Testis (tissue), 3 donors: ENCODE measurements around the gene GASK1A. TPM values are rescaled to one million over a fixed set of nuclear protein-coding genes. Genes with fewer than 3 reads are reported as not detected.

Source experiments
- DNase-seq: peaks from one replicate; pipeline ENCODE4 v3.0.0-alpha.2; 2019
- H3K27ac ChIP-seq, 2 donors: fragments of 200-600 bp; sonication (generic); one replicate each; pipeline ENCODE4 v1.5.1; 2019
- H3K27me3 ChIP-seq: fragments of 200-600 bp; sonication (generic); one replicate; pipeline ENCODE4 v1.5.1; 2019
- H3K36me3 ChIP-seq: fragments of 200-600 bp; sonication (generic); one replicate; pipeline ENCODE4 v1.5.1; 2017; ENCODE audit warnings: low read depth; ENCODE audit errors: missing control alignments
- H3K4me1 ChIP-seq: fragments of 200-600 bp; sonication (generic); one replicate; pipeline ENCODE4 v1.5.1; 2019
- H3K4me3 ChIP-seq, 2 donors: fragments of 200-600 bp; sonication (generic); one replicate each; pipeline ENCODE4 v1.5.1; 2017 to 2019
- H3K9me3 ChIP-seq: fragments of 200-600 bp; sonication (generic); one replicate; pipeline ENCODE4 v1.5.1; 2017
- POLR2A ChIP-seq: fragments of 450-650 bp; IDR thresholded peaks from one replicate; pipeline ENCODE4 v1.6.1; 2017; ENCODE audit warnings: antibody characterized with exemption, mild to moderate bottlenecking, moderate library complexity
- WGBS, 2 donors: methylation state at CpG; one replicate each; pipeline ENCODE4 v1.1.5; 2018; 5-methylcytosine and 5-hydroxymethylcytosine counted together
- intact Hi-C: fragments of 100-400 bp; cut with DNase I; formaldehyde crosslinking; loops from one replicate; pipeline ENCODE4 v1.15.1; 2023; ENCODE audit warnings: low total_unique reads
- polyA plus RNA-seq: library from polyadenylated mRNA; stranded (reverse); fragments of 350-450 nt; fragmentation: Illumina TruSeq; extraction: RNeasy Lipid Tissue Mini Kit (QIAGEN cat#74804); gene quantifications from one replicate; pipeline ENCODE4 v1.2.3, GENCODE V29; 2014; ENCODE audit warnings: low read depth, low replicate concordance; ENCODE audit not compliant: insufficient read depth
- total RNA-seq, 2 donors: library from RNA; depleted of rRNA; stranded (reverse); fragments of >200 nt; gene quantifications; one replicate each; pipeline ENCODE4 v1.2.3, GENCODE V29; 2016
- TF ChIP-seq, protein P1 (sequence below), 3 experiments: fragments of 450-650 bp in 2 of 3; fragments of 200-600 bp in 1 of 3; sonication (generic) in 1 of 3; IDR thresholded peaks; one replicate each; pipeline ENCODE4 v1.5.1; 2016 to 2019; ENCODE audit warnings: antibody characterized with exemption in 3 of 3, mild to moderate bottlenecking in 2 of 3, moderate library complexity in 1 of 3

Gene GASK1A
- total and polyA plus RNA-seq, 3 donors from 2014 or later, result 6.2 to 22.2 (median 18.7) TPM

DNA sequence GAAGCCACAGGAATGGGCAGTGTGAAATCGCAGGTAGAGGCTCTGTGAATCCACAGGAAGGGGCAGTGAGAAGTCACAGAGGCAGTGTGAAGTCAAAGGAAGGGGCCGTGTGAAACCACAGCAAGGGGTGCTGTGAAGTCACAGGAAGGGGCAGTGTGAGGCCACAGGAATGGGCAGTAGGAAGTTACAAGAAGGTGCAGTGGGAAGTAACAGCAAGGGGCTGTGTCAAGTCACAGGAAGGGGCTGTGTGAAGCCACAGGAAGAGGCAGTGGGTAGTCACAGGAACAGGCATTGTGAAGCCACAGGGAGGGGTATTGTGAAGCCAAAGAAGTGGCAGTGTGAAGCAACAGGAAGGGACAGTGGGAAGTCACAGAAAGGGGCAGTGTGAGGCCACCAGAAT, 34.1 kb downstream of the GASK1A start:
- Histone ChIP-seq H3K27me3 (no peaks in the 10 kb centered on the region), H3K4me1 (no peaks in the 10 kb centered on the region), H3K27ac (no peak overlapping the region), H3K36me3 (no peaks in the 10 kb centered on the region), H3K9me3 (no peaks in the 10 kb centered on the region), H3K4me3 (no peak overlapping the region)
- intact Hi-C loops, result no loop called here
- TF ChIP-seq POLR2A, result no peak
- TF ChIP-seq, protein P1, sequence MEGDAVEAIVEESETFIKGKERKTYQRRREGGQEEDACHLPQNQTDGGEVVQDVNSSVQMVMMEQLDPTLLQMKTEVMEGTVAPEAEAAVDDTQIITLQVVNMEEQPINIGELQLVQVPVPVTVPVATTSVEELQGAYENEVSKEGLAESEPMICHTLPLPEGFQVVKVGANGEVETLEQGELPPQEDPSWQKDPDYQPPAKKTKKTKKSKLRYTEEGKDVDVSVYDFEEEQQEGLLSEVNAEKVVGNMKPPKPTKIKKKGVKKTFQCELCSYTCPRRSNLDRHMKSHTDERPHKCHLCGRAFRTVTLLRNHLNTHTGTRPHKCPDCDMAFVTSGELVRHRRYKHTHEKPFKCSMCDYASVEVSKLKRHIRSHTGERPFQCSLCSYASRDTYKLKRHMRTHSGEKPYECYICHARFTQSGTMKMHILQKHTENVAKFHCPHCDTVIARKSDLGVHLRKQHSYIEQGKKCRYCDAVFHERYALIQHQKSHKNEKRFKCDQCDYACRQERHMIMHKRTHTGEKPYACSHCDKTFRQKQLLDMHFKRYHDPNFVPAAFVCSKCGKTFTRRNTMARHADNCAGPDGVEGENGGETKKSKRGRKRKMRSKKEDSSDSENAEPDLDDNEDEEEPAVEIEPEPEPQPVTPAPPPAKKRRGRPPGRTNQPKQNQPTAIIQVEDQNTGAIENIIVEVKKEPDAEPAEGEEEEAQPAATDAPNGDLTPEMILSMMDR (IDR thresholded peaks at IDR 0.05), result no peak
- WGBS, 2 donors, result 67 to 90% methylated on average over 2 of the region's 2 CpGs
- DNase-seq, result no peak

DNA sequence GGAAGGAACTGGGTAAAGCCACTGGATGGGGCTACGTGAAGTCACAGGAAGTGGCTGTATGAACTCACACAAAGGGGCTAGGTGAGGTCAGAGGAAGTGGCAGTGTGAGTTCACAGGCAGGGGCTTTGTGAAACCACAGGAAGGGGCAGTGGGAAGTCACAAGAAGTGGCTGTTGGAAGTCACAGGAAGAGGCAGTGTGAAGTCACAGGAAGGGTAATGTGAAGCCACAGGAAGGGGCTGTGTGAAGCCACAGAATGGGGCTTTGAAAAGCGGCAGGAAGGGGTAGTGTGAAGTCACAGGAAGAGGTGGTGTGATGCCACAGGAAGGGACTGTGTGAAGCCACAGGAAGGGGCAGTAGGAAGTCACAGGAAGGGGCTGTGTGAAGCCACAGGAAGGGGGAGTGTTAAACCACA, 34.6 kb downstream of the GASK1A start:
- Histone ChIP-seq H3K36me3 (no peaks in the 10 kb centered on the region), H3K9me3 (no peaks in the 10 kb centered on the region), H3K27me3 (no peaks in the 10 kb centered on the region), H3K4me3 (no peak overlapping the region), H3K4me1 (no peaks in the 10 kb centered on the region), H3K27ac (no peak overlapping the region)
- no peak for DNase-seq
- intact Hi-C loops, result no loop called here
- WGBS, 2 donors, result 89 to 90% methylated on average over 2 of the region's 2 CpGs
- TF ChIP-seq, protein P1 (IDR thresholded peaks at IDR 0.05), result no peak
- TF ChIP-seq POLR2A, result no peak

DNA sequence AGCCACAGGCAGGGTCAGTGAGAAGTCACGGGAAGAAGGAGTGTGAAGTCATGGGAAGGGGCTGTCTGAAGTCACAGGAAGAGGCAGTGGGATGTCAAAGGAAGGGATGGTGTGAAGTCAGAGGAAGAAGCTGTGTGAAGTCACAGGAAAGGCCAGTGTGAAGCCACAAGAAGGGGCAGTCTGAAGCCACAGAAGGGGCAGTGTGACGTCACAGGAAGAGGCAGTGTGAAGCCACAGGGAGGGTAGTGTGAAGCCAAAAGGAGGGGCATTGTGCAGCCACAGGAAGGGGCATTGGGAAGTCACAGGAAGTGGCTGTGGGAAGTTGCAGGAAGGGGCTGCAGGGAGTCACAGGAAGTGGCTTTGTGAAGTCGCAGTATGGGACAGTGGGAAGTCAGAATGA, 35.1 kb downstream of the GASK1A start:
- no peaks in the 10 kb centered on the region for H3K36me3 ChIP-seq
- intact Hi-C loops, result no loop called here
- H3K27ac ChIP-seq, result no peak overlapping the region
- WGBS, 2 donors, result 78 to 88% methylated on average over 3 of the region's 3 CpGs
- H3K9me3 ChIP-seq, result no peaks in the 10 kb centered on the region
- no peaks in the 10 kb centered on the region for H3K27me3 ChIP-seq
- DNase-seq, result no peak
- H3K4me1 ChIP-seq, result no peaks in the 10 kb centered on the region
- H3K4me3 ChIP-seq, result no peak overlapping the region
- TF ChIP-seq POLR2A, result no peak
- TF ChIP-seq, protein P1 (IDR thresholded peaks at IDR 0.05), result no peak

DNA sequence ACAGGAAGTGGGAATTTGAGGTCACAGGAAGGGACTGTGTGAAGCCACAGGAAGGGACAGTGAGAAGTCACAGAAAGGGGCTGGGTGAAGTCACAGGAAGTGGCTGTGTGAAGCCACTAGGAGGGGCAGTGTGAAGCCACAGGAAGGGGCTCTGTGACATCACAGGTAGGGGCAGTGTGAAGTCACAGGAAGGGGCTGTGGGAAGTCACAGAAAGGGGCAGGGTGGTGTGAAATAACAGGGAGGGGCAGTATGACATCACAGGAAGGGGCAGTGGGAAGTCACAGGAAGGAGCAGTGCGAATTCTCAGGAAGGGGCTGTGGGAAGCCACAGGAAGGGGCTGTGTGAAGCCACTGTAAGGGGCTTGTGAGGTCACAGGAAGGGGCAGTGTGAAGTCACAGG, 35.8 kb downstream of the GASK1A start:
- intact Hi-C loops, result no loop called here
- Histone ChIP-seq H3K4me1 (no peaks in the 10 kb centered on the region), H3K36me3 (no peaks in the 10 kb centered on the region), H3K4me3 (no peak overlapping the region), H3K27ac (no peak overlapping the region), H3K9me3 (no peaks in the 10 kb centered on the region), H3K27me3 (no peaks in the 10 kb centered on the region)
- DNase-seq, result no peak
- WGBS, 2 donors, result 85 to 93% methylated on average over 1 of the region's 1 CpG
- TF ChIP-seq, protein P1 (IDR thresholded peaks at IDR 0.05), result no peak

DNA sequence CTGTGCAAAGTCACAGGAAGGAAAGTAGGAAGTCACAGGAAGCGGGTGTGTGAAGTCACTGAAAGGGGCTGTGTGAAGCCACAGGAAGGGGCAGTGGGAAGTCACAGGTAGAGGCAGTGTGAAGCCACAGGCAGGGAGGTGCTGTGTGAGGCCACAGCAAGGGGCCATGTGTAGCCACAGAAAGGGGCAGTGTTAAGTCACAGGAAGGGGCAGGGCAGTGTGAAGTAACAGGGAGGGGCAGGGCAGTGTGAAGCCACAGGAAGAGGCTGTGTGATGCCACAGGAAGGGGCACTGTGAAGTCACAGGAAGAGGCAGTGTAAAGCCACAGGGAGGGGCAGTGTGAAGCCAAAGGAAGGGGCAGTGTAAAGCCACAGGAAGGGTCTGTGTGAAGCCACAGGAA, 36.5 kb downstream of the GASK1A start:
- no peak overlapping the region for H3K4me3 ChIP-seq
- intact Hi-C loops, result no loop called here
- no peak overlapping the region for H3K27ac ChIP-seq
- no peaks in the 10 kb centered on the region for H3K9me3 ChIP-seq
- H3K36me3 ChIP-seq, result no peaks in the 10 kb centered on the region
- 88 to 89% methylated on average over 1 of the region's 1 CpG for WGBS, 2 donors
- H3K27me3 ChIP-seq, result no peaks in the 10 kb centered on the region
- H3K4me1 ChIP-seq, result no peaks in the 10 kb centered on the region
- TF ChIP-seq, protein P1 (IDR thresholded peaks at IDR 0.05), result no peak
- DNase-seq, result no peak
